Neural progenitor cell (in vitro differentiated cells): ENCODE results near the gene LDB3. TPM values are rescaled to one million over a fixed set of nuclear protein-coding genes. Genes with fewer than 3 reads are reported as not detected.

ENCODE experiments used
- DNase-seq: peaks from one replicate; pipeline ENCODE4 v3.0.0-alpha.2; 2016; ENCODE audit warnings: low spot score
- H2AFZ ChIP-seq: fragments of 200-600 bp; sonication (generic); replicated peaks from 2 replicates; pipeline ENCODE4 v1.6.1; 2016; ENCODE audit warnings: antibody characterized with exemption
- H3F3A ChIP-seq: fragments of 200-600 bp; sonication (generic); 2 replicates; pipeline ENCODE4 v1.6.1; 2016; ENCODE audit warnings: antibody characterized with exemption, low read depth
- H3K27ac ChIP-seq: fragments of 200-600 bp; sonication (generic); 2 replicates; pipeline ENCODE4 v1.5.1; 2016; ENCODE audit warnings: mild to moderate bottlenecking
- H3K27me3 ChIP-seq: fragments of 200-600 bp; sonication (generic); 2 replicates; pipeline ENCODE4 v1.6.1; 2016; ENCODE audit warnings: mild to moderate bottlenecking, moderate library complexity
- H3K36me3 ChIP-seq: fragments of 200-600 bp; sonication (generic); 2 replicates; pipeline ENCODE4 v1.5.1; 2016
- H3K4me1 ChIP-seq: fragments of 200-600 bp; sonication (generic); 2 replicates; pipeline ENCODE4 v1.6.1; 2016; ENCODE audit warnings: mixed run types
- H3K4me2 ChIP-seq: fragments of 200-600 bp; sonication (generic); 2 replicates; pipeline ENCODE4 v1.6.1; 2016
- H3K4me3 ChIP-seq: fragments of 200-600 bp; sonication (generic); 2 replicates; pipeline ENCODE4 v1.5.1; 2016
- H3K79me2 ChIP-seq: fragments of 200-600 bp; sonication (generic); 2 replicates; pipeline ENCODE4 v1.6.1; 2016; ENCODE audit warnings: low read depth
- H3K9ac ChIP-seq: fragments of 200-600 bp; sonication (generic); 2 replicates; pipeline ENCODE4 v1.6.1; 2016
- H3K9me3 ChIP-seq: fragments of 200-600 bp; sonication (generic); 2 replicates; pipeline ENCODE4 v1.5.1; 2016; ENCODE audit warnings: low read depth
- H4K20me1 ChIP-seq: fragments of 200-600 bp; sonication (generic); 2 replicates; pipeline ENCODE4 v1.6.1; 2016; ENCODE audit warnings: low read depth
- H3K27ac Mint-ChIP-seq: 3 replicates; pipeline ENCODE4 v1.8.0; 2021; ENCODE audit warnings: mixed read lengths
- H3K27me3 Mint-ChIP-seq: 2 replicates; pipeline ENCODE4 v1.8.0; 2022; ENCODE audit warnings: low read depth, mild to moderate bottlenecking, inconsistent platforms, moderate library complexity, mixed read lengths; ENCODE audit not compliant: insufficient read depth
- H3K36me3 Mint-ChIP-seq: 3 replicates; pipeline ENCODE4 v1.8.0; 2021; ENCODE audit warnings: mixed read lengths
- H3K4me1 Mint-ChIP-seq: 3 replicates; pipeline ENCODE4 v1.8.0; 2021; ENCODE audit warnings: mixed read lengths
- H3K4me3 Mint-ChIP-seq: 3 replicates; pipeline ENCODE4 v1.8.0; 2021; ENCODE audit warnings: mild to moderate bottlenecking, moderate library complexity, mixed read lengths
- H3K9me3 Mint-ChIP-seq: 3 replicates; pipeline ENCODE4 v1.8.0; 2020; ENCODE audit warnings: mixed read lengths
- EZH2 ChIP-seq: fragments of 200-600 bp; sonication (generic); IDR thresholded peaks from 2 replicates; pipeline ENCODE4 v1.6.1; 2017; ENCODE audit warnings: antibody characterized with exemption, mild to moderate bottlenecking, moderate library complexity
- EZH2phosphoT487 ChIP-seq: fragments of 200-600 bp; sonication (generic); IDR thresholded peaks from 2 replicates; pipeline ENCODE4 v1.6.1; 2017; ENCODE audit warnings: antibody characterized with exemption
- total RNA-seq: library from RNA; depleted of rRNA; stranded (reverse); fragments of >200 nt; gene quantifications from 2 replicates; pipeline ENCODE4 v1.2.3, GENCODE V29; 2015; ENCODE audit warnings: low replicate concordance
- TF ChIP-seq, protein P1 (sequence below): fragments of 200-600 bp; sonication (generic); IDR thresholded peaks from 2 replicates; pipeline ENCODE4 v1.5.1; 2017; ENCODE audit warnings: antibody characterized with exemption, mild to moderate bottlenecking

The LDB3 gene
- total RNA-seq, 1 donor from 2014 or later: not detected

DNA sequence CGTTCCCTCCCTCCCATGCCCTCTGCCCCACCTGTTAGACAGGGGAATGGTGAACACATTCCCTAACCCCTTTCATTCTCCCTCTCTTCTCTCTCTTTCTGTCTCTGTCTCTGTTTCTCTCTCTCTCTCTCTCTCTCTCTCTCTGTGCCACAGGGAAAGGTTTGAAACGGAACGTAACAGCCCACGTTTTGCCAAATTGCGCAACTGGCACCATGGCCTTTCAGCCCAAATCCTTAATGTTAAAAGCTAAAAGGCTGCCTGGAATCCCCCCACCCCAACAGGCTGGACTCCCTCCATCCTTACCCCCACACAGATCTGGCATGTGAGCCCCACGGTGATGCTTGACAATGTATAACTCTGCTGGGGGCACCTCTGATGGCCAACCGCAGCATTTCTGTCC, 30.8 kb downstream of the LDB3 start:
- Mint-ChIP-seq H3K36me3 (no peaks in the 10 kb centered on the region), H3K4me1 (peaks cover 12% of the 10 kb centered on the region), H3K27ac (no peak overlapping the region), H3K4me3 (no peak overlapping the region), H3K9me3 (no peaks in the 10 kb centered on the region), H3K27me3 (peaks cover 4% of the 10 kb centered on the region)
- no peak overlapping the region for H3K27ac ChIP-seq
- no peaks in the 10 kb centered on the region for H3F3A ChIP-seq
- H4K20me1 ChIP-seq: no peaks in the 10 kb centered on the region
- H3K4me3 ChIP-seq: no peak overlapping the region
- no peaks in the 10 kb centered on the region for H3K36me3 ChIP-seq
- H3K4me1 ChIP-seq: no peaks in the 10 kb centered on the region
- H3K9me3 ChIP-seq: no peaks in the 10 kb centered on the region
- no peak overlapping the region for H3K9ac ChIP-seq
- TF ChIP-seq EZH2phosphoT487 (no peak), EZH2 (no peak)
- TF ChIP-seq, protein P1, sequence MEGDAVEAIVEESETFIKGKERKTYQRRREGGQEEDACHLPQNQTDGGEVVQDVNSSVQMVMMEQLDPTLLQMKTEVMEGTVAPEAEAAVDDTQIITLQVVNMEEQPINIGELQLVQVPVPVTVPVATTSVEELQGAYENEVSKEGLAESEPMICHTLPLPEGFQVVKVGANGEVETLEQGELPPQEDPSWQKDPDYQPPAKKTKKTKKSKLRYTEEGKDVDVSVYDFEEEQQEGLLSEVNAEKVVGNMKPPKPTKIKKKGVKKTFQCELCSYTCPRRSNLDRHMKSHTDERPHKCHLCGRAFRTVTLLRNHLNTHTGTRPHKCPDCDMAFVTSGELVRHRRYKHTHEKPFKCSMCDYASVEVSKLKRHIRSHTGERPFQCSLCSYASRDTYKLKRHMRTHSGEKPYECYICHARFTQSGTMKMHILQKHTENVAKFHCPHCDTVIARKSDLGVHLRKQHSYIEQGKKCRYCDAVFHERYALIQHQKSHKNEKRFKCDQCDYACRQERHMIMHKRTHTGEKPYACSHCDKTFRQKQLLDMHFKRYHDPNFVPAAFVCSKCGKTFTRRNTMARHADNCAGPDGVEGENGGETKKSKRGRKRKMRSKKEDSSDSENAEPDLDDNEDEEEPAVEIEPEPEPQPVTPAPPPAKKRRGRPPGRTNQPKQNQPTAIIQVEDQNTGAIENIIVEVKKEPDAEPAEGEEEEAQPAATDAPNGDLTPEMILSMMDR: no peak
- no peak overlapping the region for H3K4me2 ChIP-seq
- H3K79me2 ChIP-seq: no peaks in the 10 kb centered on the region
- no peak for DNase-seq
- no peak overlapping the region for H2AFZ ChIP-seq
- no peaks in the 10 kb centered on the region for H3K27me3 ChIP-seq

DNA sequence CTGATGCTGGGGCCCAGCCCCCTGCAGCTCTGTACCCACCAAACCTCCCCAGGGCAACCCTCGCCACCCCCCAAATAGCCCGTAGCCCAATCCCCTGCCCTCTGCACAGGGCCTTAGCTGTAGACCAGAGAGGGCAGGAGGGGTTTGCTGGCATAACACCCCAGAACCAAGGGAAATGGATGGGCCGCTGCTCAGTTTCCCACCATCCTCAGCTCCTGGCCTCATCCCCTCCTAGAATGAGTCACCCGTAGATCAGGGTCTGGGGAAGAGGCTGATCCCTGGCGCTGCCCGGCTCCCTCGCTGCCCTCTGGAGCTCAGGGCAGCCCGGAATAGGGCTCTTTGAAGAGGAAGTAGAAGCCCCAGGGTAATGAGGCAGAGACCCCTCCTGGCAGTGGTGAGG, 31.2 kb downstream of the LDB3 start:
- H4K20me1 ChIP-seq: no peaks in the 10 kb centered on the region
- H3K27me3 ChIP-seq: no peaks in the 10 kb centered on the region
- no peak overlapping the region for H3K27ac ChIP-seq
- H3K36me3 ChIP-seq: no peaks in the 10 kb centered on the region
- H3K9ac ChIP-seq: no peak overlapping the region
- H2AFZ ChIP-seq: no peak overlapping the region
- Mint-ChIP-seq H3K4me3 (no peak overlapping the region), H3K4me1 (peaks cover 10% of the 10 kb centered on the region), H3K36me3 (no peaks in the 10 kb centered on the region), H3K9me3 (no peaks in the 10 kb centered on the region), H3K27me3 (peaks cover 4% of the 10 kb centered on the region), H3K27ac (no peak overlapping the region)
- H3K4me3 ChIP-seq: no peak overlapping the region
- H3K9me3 ChIP-seq: no peaks in the 10 kb centered on the region
- no peak overlapping the region for H3K4me2 ChIP-seq
- no peak for DNase-seq
- TF ChIP-seq EZH2: no peak
- TF ChIP-seq EZH2phosphoT487: no peak
- TF ChIP-seq, protein P1: no peak
- no peaks in the 10 kb centered on the region for H3K4me1 ChIP-seq
- no peaks in the 10 kb centered on the region for H3F3A ChIP-seq
- no peaks in the 10 kb centered on the region for H3K79me2 ChIP-seq

DNA sequence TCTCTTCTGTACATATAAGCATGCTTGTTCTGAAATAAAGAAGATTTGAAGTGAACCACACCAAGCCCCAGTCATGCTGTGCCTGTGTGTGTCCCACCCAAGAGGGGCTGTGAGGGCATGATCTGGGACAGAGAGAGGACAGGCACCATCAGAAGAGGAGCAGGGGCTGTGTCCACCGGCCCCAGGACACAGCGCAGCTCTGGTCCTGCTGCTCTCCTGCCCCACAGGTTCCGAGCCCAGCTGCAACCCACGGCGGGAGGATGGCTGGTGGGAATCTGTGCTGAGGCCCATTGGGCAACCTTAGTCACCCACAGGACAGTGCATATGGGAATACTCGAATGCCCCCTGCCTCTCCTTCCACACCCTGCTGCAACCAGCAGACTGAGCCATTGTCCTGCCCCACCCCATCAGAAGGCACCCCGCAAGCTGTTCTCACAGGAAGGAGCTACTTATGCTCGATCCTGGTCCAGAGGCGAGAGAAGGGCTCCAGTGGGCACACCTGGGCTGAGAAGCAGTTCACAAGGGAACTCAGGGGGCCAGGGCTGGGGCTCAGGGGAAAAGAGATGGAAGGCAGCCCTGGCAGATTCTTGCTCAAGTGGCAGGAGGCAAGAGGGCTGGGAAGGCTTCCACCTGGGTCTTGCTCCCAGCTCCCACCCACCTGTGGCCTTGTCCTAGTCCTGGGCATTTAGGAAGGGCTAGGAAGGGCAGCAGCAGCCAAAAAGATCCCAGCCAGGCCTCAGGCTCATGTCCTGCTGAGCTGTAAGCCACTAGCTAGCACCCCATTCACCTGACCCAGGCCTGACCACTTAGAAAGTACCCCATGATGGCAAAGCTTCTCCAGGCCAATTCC, 31.9 kb downstream of the LDB3 start:
- H3K4me3 ChIP-seq: no peak overlapping the region
- Mint-ChIP-seq H3K4me1 (peaks cover 6% of the 10 kb centered on the region), H3K27ac (no peak overlapping the region), H3K9me3 (no peaks in the 10 kb centered on the region), H3K36me3 (no peaks in the 10 kb centered on the region), H3K27me3 (peaks cover 4% of the 10 kb centered on the region), H3K4me3 (no peak overlapping the region)
- no peak overlapping the region for H3K27ac ChIP-seq
- H3F3A ChIP-seq: no peaks in the 10 kb centered on the region
- H3K79me2 ChIP-seq: no peaks in the 10 kb centered on the region
- DNase-seq: no peak
- no peaks in the 10 kb centered on the region for H3K27me3 ChIP-seq
- no peaks in the 10 kb centered on the region for H3K4me1 ChIP-seq
- H2AFZ ChIP-seq: no peak overlapping the region
- no peak overlapping the region for H3K9ac ChIP-seq
- no peaks in the 10 kb centered on the region for H3K36me3 ChIP-seq
- H4K20me1 ChIP-seq: no peaks in the 10 kb centered on the region
- no peak overlapping the region for H3K4me2 ChIP-seq
- no peaks in the 10 kb centered on the region for H3K9me3 ChIP-seq
- TF ChIP-seq EZH2: no peak
- TF ChIP-seq EZH2phosphoT487: no peak
